A549 (cell line): Measurements from ENCODE around the gene ZNF362. TPM values are rescaled to one million over a fixed set of nuclear protein-coding genes. Genes with fewer than 3 reads are reported as not detected.

Experiments
- ATAC-seq, 2 experiments: fragments of 200-7000 bp in 1 of 2; fragments of >200 bp in 1 of 2; cut with Nextera tagmentation in 1 of 2; cut with Tn5 transposase in 1 of 2; 3 replicates each; pipeline versions ENCODE4 v1.8.0 to v1.9.1; 2018 to 2020; ENCODE audit warnings: mild to moderate bottlenecking in 1 of 2, moderate library complexity in 1 of 2
- CTCF ChIA-PET: fragments of 300-600 bp; sonication (Branson Sonifier 250); formaldehyde crosslinking; extraction: SDS; loops from one replicate; lab custom pipeline; 2021; ENCODE audit warnings: antibody characterized with exemption, inconsistent platforms; lab: Yijun Ruan, JAX
- POLR2A ChIA-PET: fragments of 350-600 bp; formaldehyde crosslinking; extraction: SDS; loops from one replicate; lab custom pipeline; 2021; ENCODE audit warnings: antibody characterized with exemption, inconsistent platforms; lab: Yijun Ruan, JAX
- DNase-seq, 2 experiments: peaks; one replicate each; pipeline versions ENCODE4 v3.0.0 to v3.0.0-alpha.2; 2011 to 2016; ENCODE audit warnings: low read depth in 1 of 2, low spot score in 1 of 2
- FAIRE-seq: peaks from 2 replicates; lab custom pipeline; 2011; peaks lifted over from hg19 to GRCh38; lab: Jason Lieb, UNC
- H3K27ac ChIP-seq, 2 experiments: fragments of >200 bp; sonication (Bioruptor Twin); formaldehyde crosslinking; 3 replicates each; pipeline ENCODE4 v1.5.1; 2016 to 2017
- H3K4me1 ChIP-seq: fragments of >200 bp; sonication (Bioruptor Twin); formaldehyde crosslinking; 3 replicates; pipeline ENCODE4 v1.6.1; 2016
- H3K4me2 ChIP-seq: fragments of >200 bp; sonication (Bioruptor Twin); formaldehyde crosslinking; 3 replicates; pipeline ENCODE4 v1.6.1; 2016
- H3K4me3 ChIP-seq: fragments of >200 bp; sonication (Bioruptor Twin); formaldehyde crosslinking; 3 replicates; pipeline ENCODE4 v1.5.1; 2016
- H3K9me3 ChIP-seq: fragments of >200 bp; sonication (Bioruptor Twin); formaldehyde crosslinking; 3 replicates; pipeline ENCODE4 v1.6.1; 2016
- ATOH8 ChIP-seq: fragments of 250-450 bp; sonication (Bioruptor Pico); IDR thresholded peaks from 2 replicates; pipeline ENCODE4 v1.5.0; 2020; ENCODE audit warnings: low read depth, mild to moderate bottlenecking, moderate library complexity
- BCL3 ChIP-seq: fragments of >200 bp; sonication (Bioruptor Twin); formaldehyde crosslinking; IDR thresholded peaks from 3 replicates; pipeline ENCODE4 v1.6.1; 2016
- BHLHE40 ChIP-seq: IDR thresholded peaks from 2 replicates; pipeline ENCODE4 v1.6.1; 2012; ENCODE audit warnings: low read depth, low read length, inconsistent platforms
- CBX8 ChIP-seq: fragments of 200-600 bp; sonication (generic); IDR thresholded peaks from 2 replicates; pipeline ENCODE4 v1.6.1; 2016
- CHD2 ChIP-seq: fragments of 150-350 bp; IDR thresholded peaks from 2 replicates; pipeline ENCODE4 v1.6.1; 2014; ENCODE audit warnings: low read length; ENCODE audit not compliant: partially characterized antibody
- CHD4 ChIP-seq: fragments of 200-600 bp; sonication (generic); IDR thresholded peaks from 2 replicates; pipeline ENCODE4 v1.6.1; 2016; ENCODE audit warnings: antibody characterized with exemption, mild to moderate bottlenecking, borderline replicate concordance
- E2F6 ChIP-seq: IDR thresholded peaks from 2 replicates; pipeline ENCODE4 v1.6.1; 2012; ENCODE audit warnings: low read depth, borderline replicate concordance
- FOSL2 ChIP-seq, 2 experiments: fragments of 450-650 bp in 1 of 2; fragments of >200 bp in 1 of 2; sonication (Bioruptor Twin) in 1 of 2; formaldehyde crosslinking; IDR thresholded peaks; 2 replicates each; pipeline versions ENCODE4 v1.5.0 to v1.6.1; 2016 to 2020; ENCODE audit warnings: mild to moderate bottlenecking in 1 of 2, moderate library complexity in 1 of 2
- FOXS1 ChIP-seq: fragments of 250-450 bp; sonication (Bioruptor Pico); IDR thresholded peaks from 2 replicates; pipeline ENCODE4 v1.5.0; 2020; ENCODE audit warnings: mild to moderate bottlenecking, moderate library complexity
- HMGXB4 ChIP-seq: fragments of 250-450 bp; sonication (Bioruptor Pico); IDR thresholded peaks from 2 replicates; pipeline ENCODE4 v1.5.0; 2021; ENCODE audit warnings: mild to moderate bottlenecking, moderate library complexity, borderline replicate concordance
- KDM5A ChIP-seq: fragments of 200-600 bp; sonication (generic); IDR thresholded peaks from 2 replicates; pipeline ENCODE4 v1.6.1; 2016; ENCODE audit warnings: antibody characterized with exemption, mild to moderate bottlenecking
- MAFK ChIP-seq: fragments of 450-650 bp; IDR thresholded peaks from 2 replicates; pipeline ENCODE4 v1.6.1; 2014; ENCODE audit not compliant: partially characterized antibody
- MYC ChIP-seq: IDR thresholded peaks from 2 replicates; pipeline ENCODE4 v1.6.1; 2012; ENCODE audit warnings: mild to moderate bottlenecking, inconsistent platforms, low read length, improper control_type of control experiment, borderline replicate concordance
- NPAS2 ChIP-seq: fragments of 250-450 bp; sonication (Bioruptor Pico); IDR thresholded peaks from 2 replicates; pipeline ENCODE4 v1.8.0; 2022; ENCODE audit warnings: mild to moderate bottlenecking, moderate library complexity, borderline replicate concordance
- POLR2AphosphoS2 ChIP-seq: conservative IDR thresholded peaks from 2 replicates; pipeline ENCODE4 v1.6.1; 2012; ENCODE audit warnings: low read length, improper control_type of control experiment, inconsistent platforms
- RARB ChIP-seq: fragments of 250-450 bp; sonication (Bioruptor Pico); IDR thresholded peaks from 2 replicates; pipeline ENCODE4 v1.8.0; 2021; ENCODE audit warnings: mild to moderate bottlenecking, moderate library complexity
- RCOR1 ChIP-seq: fragments of 150-350 bp; IDR thresholded peaks from 2 replicates; pipeline ENCODE4 v1.6.1; 2014; ENCODE audit warnings: antibody characterized with exemption, low read length, low read depth
- REST ChIP-seq: fragments of 200-600 bp; sonication (generic); IDR thresholded peaks from 2 replicates; pipeline ENCODE4 v1.6.1; 2016; ENCODE audit warnings: antibody characterized with exemption, mild to moderate bottlenecking, moderate library complexity
- RNF2 ChIP-seq: fragments of 200-600 bp; sonication (generic); IDR thresholded peaks from 2 replicates; pipeline ENCODE4 v1.6.1; 2016; ENCODE audit warnings: low read depth, mild to moderate bottlenecking, antibody characterized with exemption, moderate library complexity, borderline replicate concordance
- SMC3 ChIP-seq: fragments of >200 bp; sonication (Bioruptor Twin); formaldehyde crosslinking; IDR thresholded peaks from 3 replicates; pipeline ENCODE4 v1.6.1; 2018; ENCODE audit warnings: inconsistent platforms
- ZC3H11A ChIP-seq: fragments of 450-650 bp; IDR thresholded peaks from 2 replicates; pipeline ENCODE4 v1.6.1; 2014; ENCODE audit warnings: antibody characterized with exemption, mild to moderate bottlenecking
- ZFP36 ChIP-seq: fragments of 450-650 bp; IDR thresholded peaks from 2 replicates; pipeline ENCODE4 v1.6.1; 2014; ENCODE audit warnings: borderline replicate concordance; ENCODE audit not compliant: partially characterized antibody
- WGBS: methylation state at CpG from one replicate; pipeline ENCODE4 v1.1.6; 2017; ENCODE audit errors: missing lambda C conversion rate; 5-methylcytosine and 5-hydroxymethylcytosine counted together
- polyA plus RNA-seq, 4 experiments: library from polyadenylated mRNA; depleted of rRNA in 3 of 4; stranded (reverse); fragments of >200 nt; fragmentation: RNase III in 1 of 4; extraction: RNeasy Plus Mini Kit Qiagen cat#74134 plus additional on column Dnase treatment in 1 of 4; gene quantifications; 2 replicates in 3 of 4; 3 replicates in 1 of 4; pipeline ENCODE4 v1.2.3, GENCODE V29; 2011 to 2017

The ZNF362 gene
- polyA plus RNA-seq, 2 of the 4 experiments (the other 2 are of a cell fraction): 4.8 to 7.9 TPM

GRCh38 chr1:33224166-33224707 lies 32.1 kb upstream of the ZNF362 start (continued):
- TF ChIP-seq RNF2: no peak
- no peak for TF ChIP-seq CHD2

GRCh38 chr1:33225586-33225985 lies 30.7 kb upstream of the ZNF362 start:
- FAIRE-seq: no peak
- WGBS: 0% methylated on average over 1 of the region's 1 CpG
- no peak for DNase-seq
- ChIA-PET CTCF (no interaction called here), POLR2A (no interaction called here)
- no peaks in the 10 kb centered on the region for H3K4me1 ChIP-seq
- H3K4me3 ChIP-seq: no peak overlapping the region
- H3K9me3 ChIP-seq: peaks cover 5% of the 10 kb centered on the region; the same call in 1 of the 3 replicates
- TF ChIP-seq SMC3: no peak
- TF ChIP-seq POLR2AphosphoS2: no peak
- TF ChIP-seq CHD4: no peak
- no peak for TF ChIP-seq NPAS2 (CRISPR knock-in tag)
- TF ChIP-seq FOXS1 (CRISPR knock-in tag): no peak
- no peak for TF ChIP-seq RNF2
- no peak for TF ChIP-seq E2F6
- TF ChIP-seq ZC3H11A: no peak
- TF ChIP-seq BCL3: no peak
- no peak for TF ChIP-seq MYC
- no peak for TF ChIP-seq BHLHE40
- TF ChIP-seq FOSL2 (IDR thresholded peaks at IDR 0.05): no peak
- no peak for TF ChIP-seq FOSL2 (CRISPR knock-in tag; IDR thresholded peaks at IDR 0.05)
- no peak for TF ChIP-seq HMGXB4
- TF ChIP-seq, all 56 proteins: peak for 0
- Histone ChIP-seq H3K4me2 (no peak overlapping the region), H3K27ac (no peak overlapping the region)
- no peak for ATAC-seq

- no peaks in the 10 kb centered on the region for H3K4me1 ChIP-seq
- no peak overlapping the region for H3K4me2 ChIP-seq
- WGBS: 41% methylated on average over 5 of the region's 5 CpGs
- no peak for FAIRE-seq
- ChIA-PET CTCF (no interaction called here), POLR2A (no interaction called here)
- H3K27ac ChIP-seq: no peak overlapping the region
- H3K4me3 ChIP-seq: no peak overlapping the region
- peaks cover 5% of the 10 kb centered on the region; the same call in 1 of the 3 replicates for H3K9me3 ChIP-seq
- DNase-seq: no peak
- no peak for TF ChIP-seq CBX8
- TF ChIP-seq KDM5A: no peak
- no peak for TF ChIP-seq ZFP36
- no peak for TF ChIP-seq RARB
- no peak for TF ChIP-seq REST
- TF ChIP-seq RCOR1: no peak
- TF ChIP-seq MAFK: no peak
- TF ChIP-seq ATOH8 (CRISPR knock-in tag): no peak
- no peak for TF ChIP-seq FOSL2 (IDR thresholded peaks at IDR 0.05)
- TF ChIP-seq FOSL2 (CRISPR knock-in tag; IDR thresholded peaks at IDR 0.05): no peak
- no peak for ATAC-seq
These were observed 27.3 kb upstream of the ZNF362 start for GRCh38 chr1:33228935-33229487.
